ENCODE data around the gene FAIM2.

DNA sequence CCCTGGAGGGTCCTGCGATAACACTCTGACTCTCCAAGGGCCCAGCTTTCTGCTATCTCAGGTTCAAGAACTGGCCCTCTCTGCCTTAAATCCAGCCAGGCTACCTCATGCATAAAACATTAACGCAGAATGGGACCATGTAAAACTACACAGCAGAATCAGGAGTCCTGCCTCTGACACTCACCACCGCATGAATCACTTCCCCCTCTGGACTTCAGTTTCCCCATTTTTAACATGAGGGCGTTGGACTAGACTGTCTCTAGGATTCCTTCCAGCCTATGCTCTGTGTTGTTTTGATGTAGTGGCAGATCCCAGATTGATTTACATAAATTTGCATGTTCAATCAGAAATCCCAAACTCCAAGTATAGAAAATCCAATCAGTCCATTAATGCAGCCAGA is 78.8 kb downstream of the FAIM2 start:
- TF ChIP-seq, protein P1, sequence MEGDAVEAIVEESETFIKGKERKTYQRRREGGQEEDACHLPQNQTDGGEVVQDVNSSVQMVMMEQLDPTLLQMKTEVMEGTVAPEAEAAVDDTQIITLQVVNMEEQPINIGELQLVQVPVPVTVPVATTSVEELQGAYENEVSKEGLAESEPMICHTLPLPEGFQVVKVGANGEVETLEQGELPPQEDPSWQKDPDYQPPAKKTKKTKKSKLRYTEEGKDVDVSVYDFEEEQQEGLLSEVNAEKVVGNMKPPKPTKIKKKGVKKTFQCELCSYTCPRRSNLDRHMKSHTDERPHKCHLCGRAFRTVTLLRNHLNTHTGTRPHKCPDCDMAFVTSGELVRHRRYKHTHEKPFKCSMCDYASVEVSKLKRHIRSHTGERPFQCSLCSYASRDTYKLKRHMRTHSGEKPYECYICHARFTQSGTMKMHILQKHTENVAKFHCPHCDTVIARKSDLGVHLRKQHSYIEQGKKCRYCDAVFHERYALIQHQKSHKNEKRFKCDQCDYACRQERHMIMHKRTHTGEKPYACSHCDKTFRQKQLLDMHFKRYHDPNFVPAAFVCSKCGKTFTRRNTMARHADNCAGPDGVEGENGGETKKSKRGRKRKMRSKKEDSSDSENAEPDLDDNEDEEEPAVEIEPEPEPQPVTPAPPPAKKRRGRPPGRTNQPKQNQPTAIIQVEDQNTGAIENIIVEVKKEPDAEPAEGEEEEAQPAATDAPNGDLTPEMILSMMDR (IDR thresholded peaks at IDR 0.05), result no peak
- no peak for TF ChIP-seq JUNB (IDR thresholded peaks at IDR 0.05)
- TF ChIP-seq POLR2A (IDR thresholded peaks at IDR 0.05; ENCODE audit: low read length), result no peak
- TF ChIP-seq, protein P2, sequence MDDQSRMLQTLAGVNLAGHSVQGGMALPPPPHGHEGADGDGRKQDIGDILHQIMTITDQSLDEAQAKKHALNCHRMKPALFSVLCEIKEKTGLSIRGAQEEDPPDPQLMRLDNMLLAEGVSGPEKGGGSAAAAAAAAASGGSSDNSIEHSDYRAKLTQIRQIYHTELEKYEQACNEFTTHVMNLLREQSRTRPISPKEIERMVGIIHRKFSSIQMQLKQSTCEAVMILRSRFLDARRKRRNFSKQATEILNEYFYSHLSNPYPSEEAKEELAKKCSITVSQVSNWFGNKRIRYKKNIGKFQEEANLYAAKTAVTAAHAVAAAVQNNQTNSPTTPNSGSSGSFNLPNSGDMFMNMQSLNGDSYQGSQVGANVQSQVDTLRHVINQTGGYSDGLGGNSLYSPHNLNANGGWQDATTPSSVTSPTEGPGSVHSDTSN (IDR thresholded peaks at IDR 0.05), result no peak
- TF ChIP-seq, protein P3, sequence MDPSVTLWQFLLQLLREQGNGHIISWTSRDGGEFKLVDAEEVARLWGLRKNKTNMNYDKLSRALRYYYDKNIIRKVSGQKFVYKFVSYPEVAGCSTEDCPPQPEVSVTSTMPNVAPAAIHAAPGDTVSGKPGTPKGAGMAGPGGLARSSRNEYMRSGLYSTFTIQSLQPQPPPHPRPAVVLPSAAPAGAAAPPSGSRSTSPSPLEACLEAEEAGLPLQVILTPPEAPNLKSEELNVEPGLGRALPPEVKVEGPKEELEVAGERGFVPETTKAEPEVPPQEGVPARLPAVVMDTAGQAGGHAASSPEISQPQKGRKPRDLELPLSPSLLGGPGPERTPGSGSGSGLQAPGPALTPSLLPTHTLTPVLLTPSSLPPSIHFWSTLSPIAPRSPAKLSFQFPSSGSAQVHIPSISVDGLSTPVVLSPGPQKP (IDR thresholded peaks at IDR 0.05; ENCODE audit: low read depth, low read length), result no peak
- no peak for TF ChIP-seq RFX5 (IDR thresholded peaks at IDR 0.05)

Measured in A549 (cell line).